NT2/D1 (cell line): ENCODE measurements around the gene AGAP1.

ENCODE experiments used
- DNase-seq: peaks from one replicate; pipeline ENCODE4 v3.0.0-alpha.2; 2011; ENCODE audit warnings: low read depth, low spot score
- H3K27me3 ChIP-seq: 2 replicates; pipeline ENCODE4 v1.6.0; 2011; ENCODE audit warnings: mild to moderate bottlenecking; ENCODE audit not compliant: insufficient read length, insufficient read depth
- H3K36me3 ChIP-seq: 2 replicates; pipeline ENCODE4 v1.6.1; 2011; ENCODE audit warnings: mild to moderate bottlenecking, low read length, mixed read lengths; ENCODE audit not compliant: insufficient read depth, insufficient read length
- H3K4me1 ChIP-seq: 2 replicates; pipeline ENCODE4 v1.5.1; 2011; ENCODE audit not compliant: insufficient read depth, insufficient read length
- H3K4me3 ChIP-seq: 2 replicates; pipeline ENCODE4 v1.5.1; 2011; ENCODE audit warnings: low read depth; ENCODE audit not compliant: insufficient read length
- H3K9ac ChIP-seq: 2 replicates; pipeline ENCODE4 v1.6.0; 2011; ENCODE audit warnings: low read depth; ENCODE audit not compliant: insufficient read length
- H3K9me3 ChIP-seq: 2 replicates; pipeline ENCODE4 v1.5.1; 2011; ENCODE audit warnings: mild to moderate bottlenecking, low read length; ENCODE audit not compliant: insufficient read depth
- SUZ12 ChIP-seq: IDR thresholded peaks from 2 replicates; pipeline ENCODE4 v1.6.1; 2011; ENCODE audit not compliant: insufficient read length, insufficient read depth; ENCODE audit errors: extremely low read depth
- YY1 ChIP-seq: IDR thresholded peaks from 2 replicates; pipeline ENCODE4 v1.6.1; 2011; ENCODE audit not compliant: insufficient read length, insufficient read depth
- ZNF274 ChIP-seq: IDR thresholded peaks from 2 replicates; pipeline ENCODE4 v1.6.1; 2011; ENCODE audit warnings: mild to moderate bottlenecking, low read depth, low read length

AGAP1 gene

GRCh38 chr2:236073867-236074655 is 580.2 kb downstream of the AGAP1 start:
- Histone ChIP-seq H3K9me3 (no peaks in the 10 kb centered on the region), H3K9ac (no peak overlapping the region), H3K27me3 (no peaks in the 10 kb centered on the region), H3K4me1 (peaks cover 5% of the 10 kb centered on the region), H3K4me3 (no peak overlapping the region), H3K36me3 (peaks cover 3% of the 10 kb centered on the region)
- TF ChIP-seq YY1 (no peak), SUZ12 (no peak), ZNF274 (no peak)
- DNase-seq: no peak

GRCh38 chr2:236075802-236076201 is 582.0 kb downstream of the AGAP1 start:
- peaks cover 5% of the 10 kb centered on the region for H3K4me1 ChIP-seq
- H3K9me3 ChIP-seq: peaks cover 12% of the 10 kb centered on the region
- H3K27me3 ChIP-seq: no peaks in the 10 kb centered on the region
- TF ChIP-seq ZNF274 (no peak), YY1 (no peak), SUZ12 (no peak)
- no peak for DNase-seq
- H3K4me3 ChIP-seq: no peak overlapping the region
- H3K9ac ChIP-seq: no peak overlapping the region
- H3K36me3 ChIP-seq: no peaks in the 10 kb centered on the region

- H3K27me3 ChIP-seq: no peaks in the 10 kb centered on the region
- no peak for DNase-seq
- H3K9me3 ChIP-seq: peaks cover 13% of the 10 kb centered on the region
- TF ChIP-seq ZNF274 (no peak), SUZ12 (no peak), YY1 (no peak)
- no peaks in the 10 kb centered on the region for H3K36me3 ChIP-seq
- H3K9ac ChIP-seq: no peak overlapping the region
- H3K4me3 ChIP-seq: no peak overlapping the region
- H3K4me1 ChIP-seq: peaks cover 5% of the 10 kb centered on the region
Observed at GRCh38 chr2:236078297-236079255, 584.7 kb downstream of the AGAP1 start.

GRCh38 chr2:236080412-236080811 is 586.6 kb downstream of the AGAP1 start:
- no peak overlapping the region for H3K9ac ChIP-seq
- TF ChIP-seq YY1: no peak
- no peak for TF ChIP-seq SUZ12
- TF ChIP-seq ZNF274: no peak
- peaks cover 13% of the 10 kb centered on the region for H3K9me3 ChIP-seq
- no peak for DNase-seq
- H3K36me3 ChIP-seq: no peaks in the 10 kb centered on the region
- H3K27me3 ChIP-seq: no peaks in the 10 kb centered on the region
- no peak overlapping the region for H3K4me3 ChIP-seq
- peaks cover 11% of the 10 kb centered on the region for H3K4me1 ChIP-seq

- no peak overlapping the region for H3K9ac ChIP-seq
- H3K4me1 ChIP-seq: peaks cover 13% of the 10 kb centered on the region
- no peaks in the 10 kb centered on the region for H3K27me3 ChIP-seq
- peaks cover 13% of the 10 kb centered on the region for H3K9me3 ChIP-seq
- H3K4me3 ChIP-seq: no peak overlapping the region
- DNase-seq: no peak
- TF ChIP-seq SUZ12: no peak
- no peak for TF ChIP-seq ZNF274
- no peak for TF ChIP-seq YY1
- no peaks in the 10 kb centered on the region for H3K36me3 ChIP-seq
Observed at GRCh38 chr2:236081171-236081570, 587.3 kb downstream of the AGAP1 start.

GRCh38 chr2:236082061-236082460 is 588.2 kb downstream of the AGAP1 start:
- Histone ChIP-seq H3K27me3 (no peaks in the 10 kb centered on the region), H3K36me3 (no peaks in the 10 kb centered on the region), H3K4me3 (no peak overlapping the region), H3K4me1 (peaks cover 13% of the 10 kb centered on the region), H3K9me3 (peaks cover 13% of the 10 kb centered on the region), H3K9ac (peak overlapping the region; percentile 16)
- no peak for TF ChIP-seq YY1
- TF ChIP-seq ZNF274: no peak
- TF ChIP-seq SUZ12: no peak
- DNase-seq: no peak

GRCh38 chr2:236083934-236084333 is 590.1 kb downstream of the AGAP1 start:
- Histone ChIP-seq H3K9ac (no peak overlapping the region), H3K27me3 (peaks cover 12% of the 10 kb centered on the region), H3K4me3 (no peak overlapping the region), H3K9me3 (peaks cover 13% of the 10 kb centered on the region), H3K36me3 (no peaks in the 10 kb centered on the region), H3K4me1 (peaks cover 13% of the 10 kb centered on the region)
- no peak for TF ChIP-seq ZNF274
- no peak for TF ChIP-seq SUZ12
- TF ChIP-seq YY1: no peak
- DNase-seq: no peak
